A673 (cell line): Measurements from ENCODE around the gene DNAJB14. TPM values are rescaled to one million over a fixed set of nuclear protein-coding genes. Genes with fewer than 3 reads are reported as not detected.

ENCODE experiments used
- BruUV-seq: library from RNA; stranded (reverse); fragments of 400-500 nt; replicated peaks from 2 replicates; lab custom pipeline; 2021; lab: Mats Ljungman, UMichigan
- CTCF ChIA-PET: fragments of 300-600 bp; sonication (Branson Sonifier 250); formaldehyde crosslinking; loops from one replicate; lab custom pipeline; 2022; ENCODE audit warnings: antibody characterized with exemption; lab: Charles Lee
- POLR2A ChIA-PET: fragments of 300-600 bp; sonication (Branson Sonifier 250); formaldehyde crosslinking; loops from one replicate; lab custom pipeline; 2022; ENCODE audit warnings: antibody characterized with exemption; ENCODE audit not compliant: low non-redundant PET; lab: Charles Lee
- DNase-seq: peaks from one replicate; pipeline ENCODE4 v3.0.0-alpha.2; 2015; ENCODE audit warnings: low spot score
- H3K27ac ChIP-seq: fragments of 200-600 bp; sonication (generic); 2 replicates; pipeline ENCODE4 v1.5.1; 2016; ENCODE audit warnings: mixed run types, low read depth, mild to moderate bottlenecking, mixed read lengths, antibody characterized with exemption, low read length; ENCODE audit not compliant: poor library complexity, severe bottlenecking
- H3K27me3 ChIP-seq: fragments of 200-600 bp; sonication (generic); replicated peaks from 2 replicates; pipeline ENCODE4 v1.6.1; 2017; ENCODE audit warnings: mixed run types, low read depth, mild to moderate bottlenecking, mixed read lengths, antibody characterized with exemption, low read length; ENCODE audit not compliant: insufficient read depth, poor library complexity
- H3K36me3 ChIP-seq: fragments of 200-600 bp; sonication (generic); 2 replicates; pipeline ENCODE4 v1.6.1; 2016; ENCODE audit warnings: mixed run types, mild to moderate bottlenecking, mixed read lengths, antibody characterized with exemption, low read length; ENCODE audit not compliant: insufficient read depth, poor library complexity, severe bottlenecking
- H3K4me1 ChIP-seq: fragments of 200-600 bp; sonication (generic); 2 replicates; pipeline ENCODE4 v1.6.1; 2017; ENCODE audit warnings: mixed run types, mild to moderate bottlenecking, mixed read lengths, antibody characterized with exemption, low read length; ENCODE audit not compliant: insufficient read depth, poor library complexity, severe bottlenecking
- H3K4me3 ChIP-seq: fragments of 200-600 bp; sonication (generic); 2 replicates; pipeline ENCODE4 v1.5.1; 2016; ENCODE audit warnings: low read depth, mixed run types, mild to moderate bottlenecking, mixed read lengths, low read length; ENCODE audit not compliant: poor library complexity, severe bottlenecking
- H3K9me3 ChIP-seq: fragments of 200-600 bp; sonication (generic); 2 replicates; pipeline ENCODE4 v1.6.1; 2016; ENCODE audit warnings: mixed run types, low read depth, mild to moderate bottlenecking, mixed read lengths, antibody characterized with exemption, low read length; ENCODE audit not compliant: poor library complexity, severe bottlenecking
- CTCF ChIP-seq: fragments of 300-800, 200-600 bp; sonication (generic); conservative IDR thresholded peaks from 2 replicates; pipeline ENCODE4 v1.5.1; 2017; ENCODE audit warnings: low read depth, mild to moderate bottlenecking, antibody characterized with exemption, low read length, moderate library complexity, mixed read lengths
- EZH2 ChIP-seq: fragments of 200-600 bp; sonication (generic); IDR thresholded peaks from 2 replicates; pipeline ENCODE4 v1.6.1; 2017; ENCODE audit warnings: borderline replicate concordance, low read depth, mild to moderate bottlenecking, mixed read lengths, antibody characterized with exemption, low read length; ENCODE audit not compliant: poor library complexity, severe bottlenecking
- intact Hi-C: fragments of 100-400 bp; cut with micrococcal nuclease; formaldehyde crosslinking; loops from one replicate; pipeline ENCODE4 v1.10.0; 2022; ENCODE audit not compliant: unreplicated experiment
- total RNA-seq: library from RNA; stranded (reverse); gene quantifications from 2 replicates; pipeline ENCODE4 v1.2.3, GENCODE V29; 2021

DNAJB14 gene
- total RNA-seq, 1 experiment from 2014 or later = 36.4 TPM

GRCh38 chr4:99857307-99857706, 89.1 kb downstream of the DNAJB14 start:
- peaks cover 21% of the 10 kb centered on the region for H3K27me3 ChIP-seq
- DNase-seq = no peak
- H3K4me1 ChIP-seq = no peaks in the 10 kb centered on the region
- intact Hi-C loops = no loop called here
- TF ChIP-seq CTCF = no peak
- TF ChIP-seq EZH2 = no peak
- no peak overlapping the region for H3K4me3 ChIP-seq
- H3K9me3 ChIP-seq = no peaks in the 10 kb centered on the region
- no peaks in the 10 kb centered on the region for H3K36me3 ChIP-seq
- POLR2A ChIA-PET = interaction anchor here (0.7 kb wide), 1 partner anchor 240 kb away, joined by 5 read pairs; no protein-coding TSS in a partner anchor
- no TSS peak for BruUV-seq
- CTCF ChIA-PET = no interaction called here
- no peak overlapping the region for H3K27ac ChIP-seq

GRCh38 chr4:99856166-99856565, 90.3 kb downstream of the DNAJB14 start:
- no peaks in the 10 kb centered on the region for H3K4me1 ChIP-seq
- no peaks in the 10 kb centered on the region for H3K9me3 ChIP-seq
- H3K4me3 ChIP-seq = no peak overlapping the region
- BruUV-seq = no TSS peak
- H3K27ac ChIP-seq = no peak overlapping the region
- intact Hi-C loops = no loop called here
- ChIA-PET POLR2A (no interaction called here), CTCF (no interaction called here)
- TF ChIP-seq CTCF = no peak
- no peak for TF ChIP-seq EZH2
- DNase-seq = no peak
- no peaks in the 10 kb centered on the region for H3K36me3 ChIP-seq
- peaks cover 21% of the 10 kb centered on the region for H3K27me3 ChIP-seq

GRCh38 chr4:99855678-99856077, 90.7 kb downstream of the DNAJB14 start:
- intact Hi-C loops = no loop called here
- H3K27me3 ChIP-seq = peaks cover 21% of the 10 kb centered on the region
- ChIA-PET CTCF (no interaction called here), POLR2A (no interaction called here)
- no TSS peak for BruUV-seq
- TF ChIP-seq EZH2 (no peak), CTCF (no peak)
- H3K36me3 ChIP-seq = no peaks in the 10 kb centered on the region
- H3K27ac ChIP-seq = no peak overlapping the region
- no peaks in the 10 kb centered on the region for H3K9me3 ChIP-seq
- H3K4me3 ChIP-seq = no peak overlapping the region
- H3K4me1 ChIP-seq = no peaks in the 10 kb centered on the region
- DNase-seq = no peak
